Measurements from ENCODE around the gene NBL1. TPM values are rescaled to one million over a fixed set of nuclear protein-coding genes. Genes with fewer than 3 reads are reported as not detected.

Gene NBL1
- 100 to 1,000 TPM in 1 of 5 donors, 10 to 100 TPM in 4; 63.2 to 257 (median 83.5) TPM for total RNA-seq
- polyA plus RNA-seq: 100 to 1,000 TPM; 111 to 200 (median 121) TPM
- long read RNA-seq, donor 1, partial matches to known transcripts: 0 of 4 reads
- long read RNA-seq, donor 1, other reads (novel, unspliced or antisense): 0 of 4 reads
- long read RNA-seq, donor 2, transcript NBL1-202 (4 exons, 2,172 nt): major isoform, 12 of 12 reads
- long read RNA-seq, donor 2, partial matches to known transcripts: 0 of 12 reads
- long read RNA-seq, donor 2, other reads (novel, unspliced or antisense): 0 of 12 reads
- long read RNA-seq, donor 3, partial matches to known transcripts: 0 of 3 reads
- long read RNA-seq, donor 3, other reads (novel, unspliced or antisense): 0 of 3 reads
- long read RNA-seq, donor 4, partial matches to known transcripts: 0 of 2 reads
- long read RNA-seq, donor 4, other reads (novel, unspliced or antisense): 0 of 2 reads
- long read RNA-seq, donor 5, partial matches to known transcripts: 0 of 2 reads
- long read RNA-seq, donor 5, other reads (novel, unspliced or antisense): 0 of 2 reads
- long read RNA-seq, donor 6: 0 reads
- long read RNA-seq, donor 7, partial matches to known transcripts: 0 of 1 reads
- long read RNA-seq, donor 7, other reads (novel, unspliced or antisense): 0 of 1 reads
- long read RNA-seq, donor 8, partial matches to known transcripts: 0 of 3 reads
- long read RNA-seq, donor 8, other reads (novel, unspliced or antisense): 0 of 3 reads
- long read RNA-seq, donor 9, partial matches to known transcripts: 0 of 3 reads
- long read RNA-seq, donor 9, other reads (novel, unspliced or antisense): 0 of 3 reads
- long read RNA-seq, donor 10, transcript NBL1-202 (4 exons, 2,172 nt): major isoform, 11 of 11 reads
- long read RNA-seq, donor 10, partial matches to known transcripts: 0 of 11 reads
- long read RNA-seq, donor 10, other reads (novel, unspliced or antisense): 0 of 11 reads

- TF ChIP-seq POLR2AphosphoS5 (IDR thresholded peaks at IDR 0.05) (peak in 2 of 3 donors; percentile 25 to 55), POLR2A (IDR thresholded peaks at IDR 0.05) (no peak), EP300 (IDR thresholded peaks at IDR 0.05) (no peak), CTCF (IDR thresholded peaks at IDR 0.05) (no peak)
- H3K36me3 ChIP-seq: no peaks in the 10 kb centered on the region
- peak within 1 kb of the TSS; percentile 73 to 77 (median 74) for H3K4me3 ChIP-seq
- no peaks in the 10 kb centered on the region for H3K9me3 ChIP-seq
- WGBS, 5 donors: 1 to 18% (median 2%) methylated on average over 7 to 88 of the region's 90 CpGs
- DNase-seq: peak; percentile 68 to 92
- intact Hi-C loops (cut with DNase I; ENCODE audit: low total_unique reads): no loop called here
- peaks cover 0 to 27% (median 0%) of the 10 kb centered on the region in 3 donors for H3K27me3 ChIP-seq
- H3K27ac ChIP-seq: peak within 1 kb of the TSS; percentile 82 to 96 (median 89)
- H3K4me1 ChIP-seq: peaks cover 48 to 78% (median 61%) of the 10 kb centered on the region in 4 donors
Observed at GRCh38 chr1:19643602-19644394, at the start of gene NBL1. NBL1 (plus strand) TSS chr1:19644311; CDS start chr1:19655031, 10,720 bp downstream.

GRCh38 chr1:19596065-19596713 lies 47.9 kb upstream of the NBL1 start:
- Histone ChIP-seq H3K27ac (peak overlapping the region; percentile 87 to 98 (median 96)), H3K27me3 (no peaks in the 10 kb centered on the region), H3K36me3 (peaks cover 0 to 6% (median 0%) of the 10 kb centered on the region in 4 donors), H3K4me3 (peak overlapping the region; percentile 84 to 98 (median 90)), H3K4me1 (peaks cover 22 to 45% (median 36%) of the 10 kb centered on the region in 4 donors), H3K9me3 (no peaks in the 10 kb centered on the region)
- 2 to 8% (median 3%) methylated on average over 11 of the region's 11 CpGs for WGBS, 5 donors
- TF ChIP-seq POLR2AphosphoS5 (IDR thresholded peaks at IDR 0.05) (no peak), POLR2A (IDR thresholded peaks at IDR 0.05) (no peak), CTCF (IDR thresholded peaks at IDR 0.05) (peak in 1 of 7 experiments; percentile 5), EP300 (IDR thresholded peaks at IDR 0.05) (no peak)
- intact Hi-C loops (cut with DNase I; ENCODE audit: low total_unique reads): no loop called here
- DNase-seq: no peak

GRCh38 chr1:19596714-19597495 lies 47.2 kb upstream of the NBL1 start:
- peak in 2 of 4 donors; percentile 56 to 68 for TF ChIP-seq POLR2A (IDR thresholded peaks at IDR 0.05)
- no peak for TF ChIP-seq CTCF (IDR thresholded peaks at IDR 0.05)
- TF ChIP-seq EP300 (IDR thresholded peaks at IDR 0.05): no peak
- peak; percentile 77 to 89 (median 85) for TF ChIP-seq POLR2AphosphoS5 (IDR thresholded peaks at IDR 0.05)
- Histone ChIP-seq H3K9me3 (no peaks in the 10 kb centered on the region), H3K27ac (peak overlapping the region; percentile 87 to 98 (median 96)), H3K4me1 (peaks cover 23 to 53% (median 39%) of the 10 kb centered on the region in 4 donors), H3K4me3 (peak overlapping the region; percentile 84 to 98 (median 90)), H3K36me3 (peaks cover 0 to 9% (median 0%) of the 10 kb centered on the region in 4 donors), H3K27me3 (no peaks in the 10 kb centered on the region)
- peak; percentile 97 to 99 for DNase-seq
- intact Hi-C loops (cut with DNase I; ENCODE audit: low total_unique reads): no loop called here
- 0 to 1% (median 0%) methylated on average over 20 to 65 of the region's 65 CpGs for WGBS, 5 donors
